GM12874 (cell line): Measurements from ENCODE around the gene NAT16.

Experiments used
- TF ChIP-seq, protein P1 (sequence below): IDR thresholded peaks from 2 replicates; pipeline ENCODE4 v1.5.1; 2011; ENCODE audit warnings: low read depth, mild to moderate bottlenecking, control low read depth, low read length, moderate library complexity; ENCODE audit not compliant: insufficient read depth

Gene NAT16

DNA sequence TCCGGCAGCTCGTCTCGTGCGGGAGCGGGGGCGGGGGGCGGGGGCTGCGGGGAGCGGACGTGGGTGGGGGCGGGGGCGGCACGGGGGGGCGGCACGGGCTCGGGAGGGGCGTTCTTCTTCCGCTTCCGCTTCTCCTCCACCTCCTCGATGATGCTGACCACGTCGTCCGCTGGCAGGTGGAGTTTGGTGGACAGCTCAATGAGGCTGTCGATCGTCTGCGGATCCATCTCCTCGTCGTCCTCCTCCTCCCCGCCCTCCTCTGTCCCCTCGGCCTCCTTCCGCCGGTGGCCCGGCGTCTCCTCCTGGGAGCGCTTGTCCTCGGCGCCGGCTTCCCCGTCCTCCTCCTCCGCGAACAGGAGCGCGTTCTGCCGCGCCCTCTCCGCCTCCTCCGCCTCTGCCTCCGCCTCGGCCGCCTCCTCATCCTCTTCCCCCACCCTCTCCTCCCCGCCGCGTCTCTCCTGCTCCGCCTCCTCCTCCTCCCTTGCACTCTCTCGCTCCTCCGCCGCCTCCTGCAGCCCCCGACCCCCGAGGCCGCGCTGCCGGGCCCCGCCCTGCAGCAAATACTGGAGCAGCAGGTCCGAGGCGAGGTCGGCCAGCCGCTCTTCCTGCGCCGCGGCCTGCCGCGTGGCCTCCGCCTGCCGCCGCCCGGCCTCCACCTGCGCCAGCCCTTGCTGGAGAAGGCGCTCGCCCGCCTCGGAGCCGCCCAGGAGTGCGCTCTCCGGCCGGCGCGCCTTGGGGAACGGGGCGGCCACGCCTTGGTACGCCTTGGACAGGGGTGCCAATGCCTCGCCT, 16.6 kb downstream of the NAT16 start:
- TF ChIP-seq, protein P1, sequence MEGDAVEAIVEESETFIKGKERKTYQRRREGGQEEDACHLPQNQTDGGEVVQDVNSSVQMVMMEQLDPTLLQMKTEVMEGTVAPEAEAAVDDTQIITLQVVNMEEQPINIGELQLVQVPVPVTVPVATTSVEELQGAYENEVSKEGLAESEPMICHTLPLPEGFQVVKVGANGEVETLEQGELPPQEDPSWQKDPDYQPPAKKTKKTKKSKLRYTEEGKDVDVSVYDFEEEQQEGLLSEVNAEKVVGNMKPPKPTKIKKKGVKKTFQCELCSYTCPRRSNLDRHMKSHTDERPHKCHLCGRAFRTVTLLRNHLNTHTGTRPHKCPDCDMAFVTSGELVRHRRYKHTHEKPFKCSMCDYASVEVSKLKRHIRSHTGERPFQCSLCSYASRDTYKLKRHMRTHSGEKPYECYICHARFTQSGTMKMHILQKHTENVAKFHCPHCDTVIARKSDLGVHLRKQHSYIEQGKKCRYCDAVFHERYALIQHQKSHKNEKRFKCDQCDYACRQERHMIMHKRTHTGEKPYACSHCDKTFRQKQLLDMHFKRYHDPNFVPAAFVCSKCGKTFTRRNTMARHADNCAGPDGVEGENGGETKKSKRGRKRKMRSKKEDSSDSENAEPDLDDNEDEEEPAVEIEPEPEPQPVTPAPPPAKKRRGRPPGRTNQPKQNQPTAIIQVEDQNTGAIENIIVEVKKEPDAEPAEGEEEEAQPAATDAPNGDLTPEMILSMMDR: no peak

DNA sequence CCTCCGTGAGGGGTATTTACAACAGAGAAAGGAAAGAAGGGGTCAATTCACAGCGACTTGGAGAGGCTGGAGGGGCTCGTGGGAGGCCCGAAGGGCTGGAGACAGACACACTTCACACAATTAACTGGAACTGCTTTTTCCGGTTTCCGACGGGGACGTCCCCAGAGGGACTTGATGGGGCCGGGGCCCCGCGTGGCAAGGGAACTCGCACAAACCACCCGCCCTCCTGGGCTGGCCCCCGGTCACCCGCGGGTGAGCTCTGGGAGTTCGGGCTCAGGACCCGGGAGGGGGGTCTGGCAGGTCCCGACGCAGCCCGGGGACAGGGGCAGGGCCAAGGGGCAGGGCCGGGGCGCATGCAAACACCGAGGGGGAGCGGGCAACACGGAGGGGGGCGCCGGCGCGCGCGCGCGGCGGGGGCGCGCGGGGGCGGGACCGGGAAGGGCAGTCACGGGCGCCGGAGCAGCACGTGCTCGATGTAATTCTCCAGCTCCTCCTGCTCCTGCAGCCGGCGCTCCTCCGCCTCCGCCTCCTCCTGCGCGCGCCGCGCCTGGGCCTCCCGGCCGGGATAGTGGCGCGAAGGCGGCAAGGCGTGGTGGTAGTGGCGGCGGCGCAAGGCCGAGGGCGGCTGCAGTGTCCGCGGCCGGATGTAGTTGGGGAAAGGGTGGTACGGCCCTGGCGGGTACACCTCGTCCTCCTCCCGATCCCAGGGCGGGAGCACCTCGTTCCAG, 17.4 kb downstream of the NAT16 start:
- TF ChIP-seq, protein P1: no peak

GRCh38 chr7:101161692-101162471, 18.2 kb downstream of the NAT16 start:
- TF ChIP-seq, protein P1: no peak

DNA sequence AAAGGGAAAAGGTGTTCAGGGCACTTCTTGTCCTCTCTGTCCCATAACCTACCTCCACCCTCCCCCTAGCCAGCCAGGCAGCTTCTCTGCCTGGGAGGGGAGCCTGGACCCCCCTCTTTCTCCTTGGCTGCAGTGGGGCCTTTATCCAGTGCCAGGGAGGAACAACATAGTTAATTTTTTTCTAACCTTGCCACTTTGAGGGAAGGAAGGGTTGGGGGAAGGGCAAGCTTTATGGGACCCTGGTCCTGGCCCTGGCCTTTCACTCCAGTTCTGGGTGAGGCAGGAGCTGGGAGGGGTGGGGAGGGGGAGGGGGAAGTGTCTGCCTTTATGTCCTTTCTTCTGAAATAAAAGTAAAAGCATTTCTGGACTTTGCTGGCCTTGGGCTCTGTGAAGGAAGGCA, 19.2 kb downstream of the NAT16 start:
- TF ChIP-seq, protein P1: no peak

GRCh38 chr7:101159696-101160674, 20.1 kb downstream of the NAT16 start:
- TF ChIP-seq, protein P1: no peak

GRCh38 chr7:101156866-101157589, 23.1 kb downstream of the NAT16 start:
- TF ChIP-seq, protein P1: no peak
